Measurements from ENCODE around the gene ZNF784.
A peak's percentile ranks its signal among the peaks of the same experiment; 100 is the strongest.
"Not testable (repeated sequence)": the region's sequence is repeated elsewhere in the genome, so short reads cannot be mapped to it uniquely, and the experiment has no call there.

The ZNF784 gene

DNA sequence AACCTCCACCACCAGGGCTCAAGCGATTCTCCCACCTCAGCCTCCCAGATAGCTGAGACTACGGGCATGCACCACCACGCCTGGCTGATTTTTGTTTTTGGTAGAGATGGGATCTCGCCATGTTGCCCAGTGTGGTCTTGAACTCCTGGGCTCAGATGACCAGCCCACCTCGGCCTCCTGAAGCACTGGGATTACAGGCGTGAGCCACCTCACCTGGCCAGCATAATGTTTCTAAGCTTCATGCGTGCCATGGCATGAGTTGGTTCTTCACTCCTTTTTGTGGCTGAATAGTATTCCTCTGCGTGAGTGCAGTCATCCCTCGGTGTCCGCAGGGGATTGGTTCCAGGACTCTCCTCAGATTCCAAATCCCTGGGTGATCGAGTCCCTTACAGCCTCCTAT, 39.5 kb downstream of the ZNF784 start:
- no peak for DNase-seq (ENCODE audit: low read depth in 2 of 2, low spot score in 1 of 2)

GRCh38 chr19:55583897-55584296, 40.5 kb downstream of the ZNF784 start:
- not testable (repeated sequence) for DNase-seq (ENCODE audit: low read depth in 2 of 2, low spot score in 1 of 2)

DNA sequence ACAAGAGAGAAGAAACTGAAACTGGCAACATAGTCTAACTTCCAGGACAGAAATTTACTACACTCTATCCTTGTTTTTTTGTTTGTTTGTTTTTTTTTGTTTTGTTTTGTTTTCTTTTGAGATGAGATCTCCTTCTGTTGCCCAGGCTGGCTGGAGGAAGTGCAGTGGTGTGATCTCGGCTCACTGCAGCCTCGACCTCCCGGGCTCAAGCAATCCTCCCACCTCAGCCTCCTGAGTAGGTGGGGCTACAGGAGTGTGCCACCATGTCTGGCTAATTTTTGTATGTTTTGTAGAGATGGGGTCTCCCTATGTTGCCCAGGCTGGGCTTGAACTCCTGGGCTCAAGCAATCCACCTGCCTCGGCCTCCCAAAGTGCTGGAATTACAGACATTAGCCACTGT, 42.1 kb downstream of the ZNF784 start:
- DNase-seq (ENCODE audit: low read depth in 2 of 2, low spot score in 1 of 2), result not testable (repeated sequence)

GRCh38 chr19:55581823-55582223, 42.5 kb downstream of the ZNF784 start:
- DNase-seq (ENCODE audit: low read depth in 2 of 2, low spot score in 1 of 2), result no peak

GRCh38 chr19:55581145-55581822, 43.1 kb downstream of the ZNF784 start:
- no peak for DNase-seq (ENCODE audit: low read depth in 2 of 2, low spot score in 1 of 2)

GRCh38 chr19:55580628-55581144, 43.7 kb downstream of the ZNF784 start, which contains the start of gene ZNF579:
Gene ZNF579 (minus strand): TSS chr19:55580848. CDS start chr19:55579639, 1,209 bp downstream.
- peak; percentile 44 to 47 for DNase-seq (ENCODE audit: low read depth in 2 of 2, low spot score in 1 of 2)

DNA sequence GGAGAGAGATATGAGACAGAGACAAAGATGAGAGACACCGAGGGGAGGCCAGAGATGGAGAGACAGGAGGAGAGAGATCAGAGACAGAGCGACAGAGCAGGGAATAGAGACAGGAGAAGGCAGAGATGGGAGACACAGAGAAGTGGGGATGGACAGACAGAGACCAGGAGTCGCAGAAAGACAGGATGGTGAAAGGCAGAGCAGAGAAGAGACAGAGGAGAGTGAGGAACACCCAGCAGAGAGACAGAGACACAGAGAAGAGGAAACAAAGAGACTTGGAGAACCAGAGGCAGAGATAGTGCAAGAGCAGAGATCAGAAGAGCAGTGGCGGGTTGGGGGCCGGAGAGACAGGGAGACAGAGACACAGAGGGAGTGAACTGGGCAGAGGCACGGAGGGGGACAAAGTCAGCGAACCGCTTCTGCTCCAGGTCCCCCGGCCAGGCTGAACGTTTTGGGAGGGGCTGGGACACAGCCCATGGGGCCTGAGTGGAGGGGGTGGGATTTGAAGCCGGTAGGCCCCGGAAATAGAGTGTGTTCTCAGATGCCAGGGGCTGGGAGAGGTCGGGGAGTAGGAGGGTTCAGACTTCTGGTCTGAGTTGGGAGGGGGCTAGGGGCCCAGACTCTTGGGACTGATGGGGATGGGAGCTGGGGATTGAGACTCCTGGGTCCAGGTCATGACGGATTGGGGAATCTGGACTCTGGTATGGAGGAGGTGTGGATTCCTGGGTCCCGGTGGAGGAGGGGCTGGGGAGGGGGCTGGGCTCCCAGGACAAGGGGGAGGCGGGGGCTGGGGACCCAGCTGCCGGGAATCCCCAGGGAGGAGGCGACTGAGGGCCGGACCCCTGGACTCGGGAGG, 44.4 kb downstream of the ZNF784 start:
- DNase-seq (ENCODE audit: low read depth in 2 of 2, low spot score in 1 of 2), result no peak

GRCh38 chr19:55578761-55579747, 45.3 kb downstream of the ZNF784 start:
- DNase-seq (ENCODE audit: low read depth in 2 of 2, low spot score in 1 of 2), result no peak

DNA sequence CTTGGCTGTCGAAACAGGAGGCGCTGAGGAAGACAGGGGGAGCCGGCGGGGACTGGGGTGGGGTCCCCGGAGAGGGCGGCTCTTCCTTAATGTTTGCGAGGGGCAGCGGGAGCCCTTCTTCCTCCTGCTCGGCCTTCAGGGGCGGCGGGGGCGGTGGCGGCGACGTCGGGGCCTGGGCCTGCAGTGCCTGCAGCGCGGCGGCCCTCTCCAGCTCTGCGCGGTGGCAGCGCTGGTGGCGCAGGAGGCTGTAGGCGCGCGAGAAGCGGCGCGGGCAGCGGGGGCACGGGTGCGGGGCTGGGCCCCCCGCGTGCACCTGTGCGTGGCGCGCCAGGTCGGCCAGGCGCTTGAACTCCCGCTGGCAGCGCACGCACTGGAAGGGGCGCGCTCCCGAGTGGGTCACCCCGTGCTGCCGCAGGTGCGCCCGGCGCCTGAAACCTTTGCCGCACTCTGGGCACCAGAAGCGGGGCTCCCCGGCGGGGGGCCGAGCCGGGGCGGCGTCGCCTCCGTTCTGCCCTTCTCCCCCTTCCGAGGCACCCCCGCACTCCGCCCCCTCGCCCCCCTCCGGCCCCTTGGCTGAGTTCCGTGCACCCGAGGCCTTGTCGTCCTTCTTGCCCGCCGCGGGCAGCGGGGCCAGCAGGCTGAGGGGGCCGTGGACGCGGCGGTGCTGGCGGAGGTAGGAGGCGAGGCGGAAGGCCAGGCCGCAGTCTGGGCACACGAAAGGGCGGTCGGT, 46.2 kb downstream of the ZNF784 start:
- no peak for DNase-seq (ENCODE audit: low read depth in 2 of 2, low spot score in 1 of 2)

DNA sequence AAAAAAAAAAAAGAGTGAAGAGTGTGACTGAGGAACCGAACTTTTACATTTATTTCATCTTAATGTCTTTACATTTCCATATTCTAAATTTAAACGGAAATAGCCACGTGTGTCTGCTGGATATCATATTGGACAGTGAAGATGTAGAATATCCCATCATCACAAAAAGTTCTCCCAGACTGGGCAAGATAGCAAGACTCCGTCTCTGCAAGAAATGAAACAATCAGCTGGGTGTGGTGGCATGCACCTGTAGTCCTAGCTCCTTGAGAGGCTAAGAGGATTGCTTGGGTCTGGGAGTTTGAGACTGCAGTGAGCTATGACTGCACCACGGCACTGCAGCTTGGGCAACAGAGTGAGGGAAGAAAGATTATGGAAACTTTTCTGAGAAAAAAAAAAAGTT, 47.6 kb downstream of the ZNF784 start:
- DNase-seq (ENCODE audit: low read depth in 2 of 2, low spot score in 1 of 2), result no peak

- DNase-seq (ENCODE audit: low read depth in 2 of 2, low spot score in 1 of 2), result not testable (repeated sequence)
Observed at GRCh38 chr19:55573929-55574328, 50.4 kb downstream of the ZNF784 start.
